Lung (tissue), 12 donors: ENCODE results near the gene S100A8. TPM values are rescaled to one million over a fixed set of nuclear protein-coding genes. Genes with fewer than 3 reads are reported as not detected.

Experiments
- ATAC-seq: fragments of 200-7000 bp; cut with Tn5 transposase; one replicate; pipeline ENCODE4 v1.9.1; 2020; ENCODE audit warnings: moderate number of reproducible peaks; ENCODE audit not compliant: insufficient read depth, low FRiP score
- DNase-seq, 3 donors: peaks; one replicate each; pipeline ENCODE4 v3.0.0-alpha.2; 2013 to 2017
- H3K27ac ChIP-seq, 2 donors: one replicate each; pipeline ENCODE4 v1.5.1; 2013; ENCODE audit warnings: mild to moderate bottlenecking in 2 of 2, moderate library complexity in 2 of 2, control low read depth in 1 of 2, inconsistent platforms in 1 of 2, low read depth in 1 of 2, low read length in 1 of 2
- H3K27me3 ChIP-seq, 3 donors: one replicate each; pipeline ENCODE4 v1.5.1; 2013; ENCODE audit warnings: low read length in 2 of 3; ENCODE audit not compliant: control insufficient read depth in 3 of 3, insufficient read depth in 3 of 3
- H3K36me3 ChIP-seq, 4 donors: one replicate each; pipeline ENCODE4 v1.5.1; 2013; ENCODE audit warnings: low read length in 4 of 4, mild to moderate bottlenecking in 1 of 4, moderate library complexity in 1 of 4; ENCODE audit not compliant: control insufficient read depth in 4 of 4, insufficient read depth in 4 of 4
- H3K4me1 ChIP-seq, 5 donors: one replicate each; pipeline ENCODE4 v1.5.1; 2013; ENCODE audit warnings: low read length in 5 of 5, mild to moderate bottlenecking in 2 of 5, moderate library complexity in 1 of 5; ENCODE audit not compliant: control insufficient read depth in 5 of 5, insufficient read depth in 5 of 5
- H3K4me3 ChIP-seq: one replicate; pipeline ENCODE4 v1.5.1; 2013; ENCODE audit warnings: mild to moderate bottlenecking, control low read depth, moderate library complexity
- H3K9ac ChIP-seq, 2 donors: one replicate each; pipeline ENCODE4 v1.5.1; 2013; ENCODE audit warnings: low read length in 2 of 2, control low read depth in 1 of 2; ENCODE audit not compliant: insufficient read depth in 1 of 2
- H3K9me3 ChIP-seq, 4 donors: one replicate each; pipeline ENCODE4 v1.5.1; 2013; ENCODE audit warnings: low read length in 3 of 4, mild to moderate bottlenecking in 1 of 4, moderate library complexity in 1 of 4; ENCODE audit not compliant: control insufficient read depth in 4 of 4, insufficient read depth in 3 of 4
- WGBS, 2 donors: extraction: QIAGEN DNeasy Blood & Tissue Kit; methylation state at CpG; one replicate each; pipeline ENCODE4 v1.1.7; 2013; 5-methylcytosine and 5-hydroxymethylcytosine counted together
- polyA plus RNA-seq, 2 donors: library from polyadenylated mRNA; stranded (reverse); fragments of 200-250 nt; gene quantifications; one replicate each; pipeline ENCODE4 v1.2.1, GENCODE V29; 2013
- total RNA-seq, 2 donors: library from RNA; depleted of rRNA in 1 of 2; stranded (reverse); fragments of >200 nt in 1 of 2; gene quantifications; one replicate each; pipeline ENCODE4 v1.2.1, GENCODE V29; 2014 to 2021
- TF ChIP-seq, protein P1 (sequence below): IDR thresholded peaks from 2 replicates; pipeline ENCODE4 v1.5.1; 2012; ENCODE audit warnings: mild to moderate bottlenecking; ENCODE audit errors: control extremely low read depth, extremely low read depth
- donor health status: control.
- donor health status: control.
- donor health status: Bipolar disorder and iron deficiency.
- donor health status: healthy.
- donor health status: DM: yes; HTN: yes; CAD: no.

Gene S100A8
- total and polyA plus RNA-seq, 4 donors = 69.8 to 6,695 (median 589) TPM

GRCh38 chr1:153368495-153368894, 22.4 kb downstream of the S100A8 start:
- WGBS, 2 donors = 31 to 48% methylated on average over 2 of the region's 2 CpGs
- Histone ChIP-seq H3K27ac (no peak overlapping the region), H3K27me3 (no peaks in the 10 kb centered on the region), H3K9ac (no peak overlapping the region), H3K36me3 (no peaks in the 10 kb centered on the region), H3K9me3 (no peaks in the 10 kb centered on the region), H3K4me1 (no peaks in the 10 kb centered on the region), H3K4me3 (no peak overlapping the region)
- ATAC-seq = no peak
- TF ChIP-seq, protein P1, sequence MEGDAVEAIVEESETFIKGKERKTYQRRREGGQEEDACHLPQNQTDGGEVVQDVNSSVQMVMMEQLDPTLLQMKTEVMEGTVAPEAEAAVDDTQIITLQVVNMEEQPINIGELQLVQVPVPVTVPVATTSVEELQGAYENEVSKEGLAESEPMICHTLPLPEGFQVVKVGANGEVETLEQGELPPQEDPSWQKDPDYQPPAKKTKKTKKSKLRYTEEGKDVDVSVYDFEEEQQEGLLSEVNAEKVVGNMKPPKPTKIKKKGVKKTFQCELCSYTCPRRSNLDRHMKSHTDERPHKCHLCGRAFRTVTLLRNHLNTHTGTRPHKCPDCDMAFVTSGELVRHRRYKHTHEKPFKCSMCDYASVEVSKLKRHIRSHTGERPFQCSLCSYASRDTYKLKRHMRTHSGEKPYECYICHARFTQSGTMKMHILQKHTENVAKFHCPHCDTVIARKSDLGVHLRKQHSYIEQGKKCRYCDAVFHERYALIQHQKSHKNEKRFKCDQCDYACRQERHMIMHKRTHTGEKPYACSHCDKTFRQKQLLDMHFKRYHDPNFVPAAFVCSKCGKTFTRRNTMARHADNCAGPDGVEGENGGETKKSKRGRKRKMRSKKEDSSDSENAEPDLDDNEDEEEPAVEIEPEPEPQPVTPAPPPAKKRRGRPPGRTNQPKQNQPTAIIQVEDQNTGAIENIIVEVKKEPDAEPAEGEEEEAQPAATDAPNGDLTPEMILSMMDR = no peak
- no peak for DNase-seq

- no peak for DNase-seq
- H3K9ac ChIP-seq = no peak overlapping the region
- ATAC-seq = no peak
- TF ChIP-seq, protein P1 = no peak
- H3K4me1 ChIP-seq = no peaks in the 10 kb centered on the region
- H3K36me3 ChIP-seq = no peaks in the 10 kb centered on the region
- 44 to 50% methylated on average over 2 of the region's 2 CpGs for WGBS, 2 donors
- no peak overlapping the region for H3K4me3 ChIP-seq
- H3K27ac ChIP-seq = no peak overlapping the region
- H3K9me3 ChIP-seq = no peaks in the 10 kb centered on the region
- H3K27me3 ChIP-seq = no peaks in the 10 kb centered on the region
Observed at GRCh38 chr1:153367090-153367489, 23.8 kb downstream of the S100A8 start.

- no peak for ATAC-seq
- H3K27ac ChIP-seq = no peak overlapping the region
- no peak overlapping the region for H3K4me3 ChIP-seq
- no peaks in the 10 kb centered on the region for H3K36me3 ChIP-seq
- TF ChIP-seq, protein P1 = no peak
- H3K9ac ChIP-seq = no peak overlapping the region
- H3K27me3 ChIP-seq = no peaks in the 10 kb centered on the region
- DNase-seq = no peak
- H3K9me3 ChIP-seq = no peaks in the 10 kb centered on the region
- 85 to 87% methylated on average over 6 of the region's 6 CpGs for WGBS, 2 donors
- H3K4me1 ChIP-seq = no peaks in the 10 kb centered on the region
Observed at GRCh38 chr1:153366261-153366660, 24.6 kb downstream of the S100A8 start.

GRCh38 chr1:153365696-153366095, 25.2 kb downstream of the S100A8 start:
- H3K4me3 ChIP-seq = no peak overlapping the region
- H3K4me1 ChIP-seq = no peaks in the 10 kb centered on the region
- no peak for ATAC-seq
- no peaks in the 10 kb centered on the region for H3K9me3 ChIP-seq
- TF ChIP-seq, protein P1 = no peak
- H3K9ac ChIP-seq = no peak overlapping the region
- DNase-seq = no peak
- no peaks in the 10 kb centered on the region for H3K36me3 ChIP-seq
- no peaks in the 10 kb centered on the region for H3K27me3 ChIP-seq
- 58 to 67% methylated on average over 8 of the region's 8 CpGs for WGBS, 2 donors
- H3K27ac ChIP-seq = no peak overlapping the region
